ENCODE measurements around the gene CCDC170. TPM values are rescaled to one million over a fixed set of nuclear protein-coding genes. Genes with fewer than 3 reads are reported as not detected.

The CCDC170 gene
- total RNA-seq, 4 donors from 2014 or later = 0.35 to 1.7 (median 1.5) TPM; not detected in 1

- no peaks in the 10 kb centered on the region for H3K9me3 ChIP-seq
- no peaks in the 10 kb centered on the region for H3K27me3 ChIP-seq
- H3K27ac ChIP-seq = no peak overlapping the region
- no peak overlapping the region for H3K4me3 ChIP-seq
- H3K36me3 ChIP-seq = no peaks in the 10 kb centered on the region
- no peaks in the 10 kb centered on the region for H3K4me1 ChIP-seq
- TF ChIP-seq, protein P1, sequence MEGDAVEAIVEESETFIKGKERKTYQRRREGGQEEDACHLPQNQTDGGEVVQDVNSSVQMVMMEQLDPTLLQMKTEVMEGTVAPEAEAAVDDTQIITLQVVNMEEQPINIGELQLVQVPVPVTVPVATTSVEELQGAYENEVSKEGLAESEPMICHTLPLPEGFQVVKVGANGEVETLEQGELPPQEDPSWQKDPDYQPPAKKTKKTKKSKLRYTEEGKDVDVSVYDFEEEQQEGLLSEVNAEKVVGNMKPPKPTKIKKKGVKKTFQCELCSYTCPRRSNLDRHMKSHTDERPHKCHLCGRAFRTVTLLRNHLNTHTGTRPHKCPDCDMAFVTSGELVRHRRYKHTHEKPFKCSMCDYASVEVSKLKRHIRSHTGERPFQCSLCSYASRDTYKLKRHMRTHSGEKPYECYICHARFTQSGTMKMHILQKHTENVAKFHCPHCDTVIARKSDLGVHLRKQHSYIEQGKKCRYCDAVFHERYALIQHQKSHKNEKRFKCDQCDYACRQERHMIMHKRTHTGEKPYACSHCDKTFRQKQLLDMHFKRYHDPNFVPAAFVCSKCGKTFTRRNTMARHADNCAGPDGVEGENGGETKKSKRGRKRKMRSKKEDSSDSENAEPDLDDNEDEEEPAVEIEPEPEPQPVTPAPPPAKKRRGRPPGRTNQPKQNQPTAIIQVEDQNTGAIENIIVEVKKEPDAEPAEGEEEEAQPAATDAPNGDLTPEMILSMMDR (IDR thresholded peaks at IDR 0.05) = no peak
- no peak for TF ChIP-seq POLR2A (IDR thresholded peaks at IDR 0.05)
- DNase-seq = no peak
These were observed 171.5 kb downstream of the CCDC170 start for GRCh38 chr6:151665329-151665728.

DNA sequence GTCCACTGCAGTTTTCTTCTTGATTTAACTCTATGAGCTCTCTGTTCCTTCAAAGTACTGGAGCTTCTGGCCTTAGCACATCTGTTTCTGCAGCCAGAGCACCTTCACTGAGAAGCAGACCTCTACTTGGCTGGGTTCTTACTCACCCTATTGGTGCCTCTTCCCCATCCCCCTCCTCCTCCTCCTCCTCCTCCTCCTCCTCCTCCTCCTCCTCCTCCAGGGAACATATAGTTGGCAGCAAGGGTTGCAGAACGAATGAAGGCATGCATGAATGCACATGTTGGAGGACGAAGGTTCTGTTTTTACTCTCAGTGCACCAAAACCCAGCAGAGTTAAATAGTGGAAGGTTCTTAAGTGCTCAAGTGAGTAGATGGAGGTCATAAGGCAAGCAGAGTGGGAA is 172.7 kb downstream of the CCDC170 start:
- no peak overlapping the region for H3K27ac ChIP-seq
- TF ChIP-seq POLR2A (IDR thresholded peaks at IDR 0.05) = no peak
- TF ChIP-seq, protein P1 (IDR thresholded peaks at IDR 0.05) = no peak
- DNase-seq = no peak
- no peaks in the 10 kb centered on the region for H3K9me3 ChIP-seq
- H3K4me3 ChIP-seq = no peak overlapping the region
- no peaks in the 10 kb centered on the region for H3K4me1 ChIP-seq
- no peaks in the 10 kb centered on the region for H3K36me3 ChIP-seq
- no peaks in the 10 kb centered on the region for H3K27me3 ChIP-seq

- no peaks in the 10 kb centered on the region for H3K4me1 ChIP-seq
- H3K4me3 ChIP-seq = no peak overlapping the region
- no peak for DNase-seq
- no peaks in the 10 kb centered on the region for H3K9me3 ChIP-seq
- no peaks in the 10 kb centered on the region for H3K36me3 ChIP-seq
- no peak for TF ChIP-seq POLR2A (IDR thresholded peaks at IDR 0.05)
- TF ChIP-seq, protein P1 (IDR thresholded peaks at IDR 0.05) = no peak
- no peaks in the 10 kb centered on the region for H3K27me3 ChIP-seq
- no peak overlapping the region for H3K27ac ChIP-seq
These were observed 175.4 kb downstream of the CCDC170 start for GRCh38 chr6:151669208-151669560.

DNA sequence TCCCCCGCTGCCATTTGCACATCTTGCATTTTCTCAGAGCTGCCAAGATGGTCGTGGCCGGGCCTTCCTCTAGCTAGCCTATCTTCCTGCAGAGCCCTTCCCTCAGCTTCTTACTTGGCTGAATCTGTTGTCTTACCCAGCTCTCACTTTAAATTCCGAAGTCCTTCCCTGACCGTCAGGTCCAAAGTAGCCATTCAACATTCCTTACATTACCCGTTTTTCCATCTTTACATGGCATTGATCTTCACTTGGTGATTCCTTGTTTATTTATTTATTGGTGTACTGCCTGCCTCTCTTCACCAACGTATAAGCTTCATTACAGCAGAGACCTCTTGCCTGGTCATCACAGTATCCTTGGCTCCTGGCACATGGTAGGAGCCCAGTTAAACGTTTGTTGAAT is 176.3 kb downstream of the CCDC170 start:
- H3K4me3 ChIP-seq = no peak overlapping the region
- no peaks in the 10 kb centered on the region for H3K27me3 ChIP-seq
- no peaks in the 10 kb centered on the region for H3K36me3 ChIP-seq
- no peak overlapping the region for H3K27ac ChIP-seq
- no peaks in the 10 kb centered on the region for H3K4me1 ChIP-seq
- no peaks in the 10 kb centered on the region for H3K9me3 ChIP-seq
- TF ChIP-seq POLR2A (IDR thresholded peaks at IDR 0.05) = no peak
- TF ChIP-seq, protein P1 (IDR thresholded peaks at IDR 0.05) = no peak
- DNase-seq = no peak

Small RNA genes lying within 50 kb of the gene (small RNA-seq; reads per million reads assigned to genes)
- gene RNU6-813P = 0 reads per million in 2 donors

Other genes with a start within 250 kb of the CCDC170 start
- gene ZBTB2, start 102.5 kb upstream of the CCDC170 start, total RNA-seq = 10 to 100 TPM in 1 of 4 donors, 1 to 10 TPM in 3; 7.3 to 12.4 (median 9.9) TPM
- gene RMND1, start 41.9 kb upstream of the CCDC170 start, total RNA-seq = 10 to 100 TPM; 18.2 to 50.3 (median 35.6) TPM

Data from Peyer's patch (tissue), 4 donors.